DMS53 treated with DMSO at 0.1 percent for 48 hours (cell line): ENCODE results near the gene CXXC4.

Source experiments
- DNase-seq: peaks from one replicate; lab custom pipeline; 2025; ENCODE audit not compliant: unreplicated experiment; lab: John Stamatoyannopoulos, UW

The CXXC4 gene

DNA sequence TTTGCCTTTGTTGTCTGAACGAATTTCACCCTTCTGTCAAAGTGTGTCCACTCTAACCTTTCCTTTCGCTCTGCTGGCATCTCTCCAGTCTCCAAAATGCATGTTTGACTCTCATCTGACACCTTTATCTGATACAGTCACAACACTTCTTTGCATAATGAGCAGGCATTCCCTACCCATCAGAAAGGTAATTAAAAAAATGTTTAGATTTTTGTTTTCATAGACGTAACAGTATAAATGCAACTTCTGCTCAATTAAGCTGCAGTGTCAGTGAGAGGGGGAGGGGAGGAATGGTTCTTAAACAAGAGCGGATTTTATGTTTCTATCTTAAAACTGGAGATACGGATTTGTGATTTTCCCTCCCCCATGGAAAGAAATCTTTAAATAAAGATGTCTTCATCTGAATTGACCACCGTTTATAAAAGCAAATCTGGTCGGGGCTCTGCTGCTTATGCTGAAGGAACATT is 70.2 kb downstream of the CXXC4 start:
- no peak for DNase-seq

DNA sequence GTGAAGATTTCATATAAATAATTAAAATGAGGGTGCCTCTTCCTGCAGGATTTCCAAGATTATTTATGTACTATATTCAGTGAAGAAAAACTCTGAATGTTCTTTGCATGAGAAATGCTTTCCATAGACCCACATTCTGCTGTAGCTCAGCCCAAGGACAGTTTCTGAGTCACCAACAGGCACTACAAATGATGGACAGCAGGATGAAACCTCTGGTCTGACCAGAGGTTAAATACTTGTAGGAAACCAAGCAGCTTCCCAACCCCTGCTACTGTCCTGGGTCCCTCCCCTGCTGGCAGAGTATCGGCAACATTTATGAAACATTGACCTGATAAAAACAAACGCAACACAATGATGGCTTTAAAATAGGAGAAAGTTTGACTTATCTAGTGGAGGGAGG is 73.1 kb downstream of the CXXC4 start:
- DNase-seq = no peak

DNA sequence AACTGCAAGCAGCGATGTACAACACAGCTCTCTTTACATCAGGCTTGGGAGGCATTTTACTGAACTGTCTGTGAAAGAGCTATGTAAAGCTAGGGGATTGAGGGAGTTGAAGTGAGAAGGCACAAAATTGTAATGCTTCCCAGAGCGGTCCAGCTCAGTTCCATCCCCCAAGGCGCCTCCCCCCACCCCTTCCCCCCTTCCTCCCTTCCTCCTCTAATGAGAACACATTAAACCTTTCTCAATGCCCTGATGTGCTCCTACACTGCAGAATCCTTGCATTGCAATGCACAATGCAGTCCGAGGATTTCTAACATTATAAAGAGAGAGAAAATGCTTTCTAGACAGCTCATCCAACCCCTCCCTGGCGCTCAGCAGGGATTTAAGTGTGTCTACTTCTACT is 73.9 kb downstream of the CXXC4 start:
- DNase-seq = no peak
